Endothelial cell of umbilical vein (primary cell): ENCODE data around the gene RBAK. TPM values are rescaled to one million over a fixed set of nuclear protein-coding genes. Genes with fewer than 3 reads are reported as not detected.
"Not testable (repeated sequence)": the region's sequence is repeated elsewhere in the genome, so short reads cannot be mapped to it uniquely, and the experiment has no call there.

Experiments used
- BruUV-seq: library from RNA; stranded (reverse); fragments of 400-500 nt; replicated peaks from 2 replicates; lab custom pipeline; 2021; lab: Mats Ljungman, UMichigan
- CTCF ChIA-PET: fragments of 300-600, 350-600 bp; sonication (Branson Sonifier 250); formaldehyde crosslinking; loops from one replicate; lab custom pipeline; 2021; ENCODE audit warnings: antibody characterized with exemption, inconsistent platforms; lab: Charles Lee
- POLR2A ChIA-PET: fragments of 300-600, 350-600 bp; sonication (Branson Sonifier 250); formaldehyde crosslinking; loops from one replicate; lab custom pipeline; 2021; ENCODE audit warnings: antibody characterized with exemption, inconsistent platforms; lab: Charles Lee
- DNase-seq: peaks from one replicate; pipeline ENCODE4 v3.0.0-alpha.2; 2011; ENCODE audit warnings: low read depth, low spot score
- FAIRE-seq: peaks from 2 replicates; lab custom pipeline; 2011; peaks lifted over from hg19 to GRCh38; lab: Jason Lieb, UNC
- H2AFZ ChIP-seq: 2 replicates; pipeline ENCODE4 v1.6.0; 2012; ENCODE audit warnings: low read depth, low read length, control low read depth, inconsistent platforms
- H3K27ac ChIP-seq: 2 replicates; pipeline ENCODE4 v1.5.1; 2011; ENCODE audit warnings: low read depth, mild to moderate bottlenecking, control low read depth, low read length, moderate library complexity; ENCODE audit not compliant: insufficient read depth
- H3K27me3 ChIP-seq, 2 experiments: 2 replicates each; pipeline versions ENCODE4 v1.6.0 to v1.6.1; 2011; ENCODE audit warnings: low read length in 2 of 2, mixed read lengths in 1 of 2; ENCODE audit not compliant: control insufficient read depth in 2 of 2, insufficient read depth in 2 of 2
- H3K36me3 ChIP-seq, 2 experiments: 2 replicates in 1 of 2; 3 replicates in 1 of 2; pipeline ENCODE4 v1.5.1; 2011; ENCODE audit warnings: low read length in 2 of 2, mild to moderate bottlenecking in 1 of 2, moderate library complexity in 1 of 2; ENCODE audit not compliant: control insufficient read depth in 2 of 2, insufficient read depth in 2 of 2; ENCODE audit errors: extremely low read depth in 1 of 2
- H3K4me1 ChIP-seq: 3 replicates; pipeline ENCODE4 v1.5.1; 2011; ENCODE audit warnings: mild to moderate bottlenecking, low read length; ENCODE audit not compliant: control insufficient read depth, insufficient read depth; ENCODE audit errors: extremely low read depth
- H3K4me2 ChIP-seq: 2 replicates; pipeline ENCODE4 v1.6.1; 2011; ENCODE audit warnings: low read length, control low read depth, mixed read lengths; ENCODE audit not compliant: insufficient read depth
- H3K4me3 ChIP-seq, 3 experiments: fragments of 200-600 bp in 1 of 3; sonication (generic), shearing (Covaris generic) in 1 of 3; replicated peaks in 1 of 3; 2 replicates each; pipeline ENCODE4 v1.5.1; 2011 to 2016; ENCODE audit warnings: control low read depth in 3 of 3, low read length in 3 of 3, mild to moderate bottlenecking in 2 of 3, inconsistent platforms in 1 of 3, low read depth in 1 of 3, moderate library complexity in 1 of 3; ENCODE audit not compliant: insufficient read depth in 1 of 3
- H3K79me2 ChIP-seq: 2 replicates; pipeline ENCODE4 v1.6.0; 2012; ENCODE audit warnings: low read length, inconsistent platforms; ENCODE audit not compliant: control insufficient read depth, insufficient read depth
- H3K9ac ChIP-seq: replicated peaks from 2 replicates; pipeline ENCODE3; 2011; ENCODE audit warnings: low read length, control low read depth; ENCODE audit not compliant: insufficient read depth; ENCODE audit errors: extremely low read depth
- H3K9me1 ChIP-seq: replicated peaks from 3 replicates; pipeline ENCODE4 v1.6.0; 2011; ENCODE audit warnings: mild to moderate bottlenecking, low read length; ENCODE audit not compliant: control insufficient read depth, insufficient read depth; ENCODE audit errors: extremely low read depth
- H3K9me3 ChIP-seq: replicated peaks from 2 replicates; pipeline ENCODE4 v1.5.1; 2012; ENCODE audit warnings: low read length, inconsistent platforms; ENCODE audit not compliant: control insufficient read depth, insufficient read depth
- H4K20me1 ChIP-seq: replicated peaks from 2 replicates; pipeline ENCODE3; 2011; ENCODE audit warnings: mild to moderate bottlenecking, low read length; ENCODE audit not compliant: control insufficient read depth, insufficient read depth; ENCODE audit errors: extremely low read depth
- EZH2 ChIP-seq: IDR thresholded peaks from 2 replicates; pipeline ENCODE4 v1.6.1; 2012; ENCODE audit warnings: borderline replicate concordance, low read depth, mild to moderate bottlenecking, moderate library complexity, low read length, inconsistent platforms; ENCODE audit not compliant: severe bottlenecking
- FOS ChIP-seq: IDR thresholded peaks from 2 replicates; pipeline ENCODE4 v1.6.1; 2011; ENCODE audit warnings: mild to moderate bottlenecking, low read length, moderate library complexity, borderline replicate concordance; ENCODE audit not compliant: insufficient read depth
- GATA2 ChIP-seq: IDR thresholded peaks from 2 replicates; pipeline ENCODE4 v1.7.0; 2011; ENCODE audit warnings: low read depth, mild to moderate bottlenecking, moderate library complexity, mixed read lengths, low read length; ENCODE audit not compliant: insufficient read length, insufficient read depth
- JUN ChIP-seq: IDR thresholded peaks from 2 replicates; pipeline ENCODE4 v1.6.1; 2011; ENCODE audit warnings: borderline replicate concordance, low read depth; ENCODE audit not compliant: insufficient read length, insufficient read depth
- MYC ChIP-seq: IDR thresholded peaks from one replicate; pipeline ENCODE4 v1.6.1; 2011; ENCODE audit warnings: mild to moderate bottlenecking, low read depth, low read length
- POLR2A ChIP-seq: IDR thresholded peaks from 2 replicates; pipeline ENCODE4 v1.6.1; 2012; ENCODE audit warnings: low read depth, mild to moderate bottlenecking, control low read depth, low read length
- POLR2AphosphoS5 ChIP-seq: IDR thresholded peaks from 2 replicates; pipeline ENCODE4 v1.6.1; 2012; ENCODE audit warnings: low read depth, mild to moderate bottlenecking, control low read depth, low read length, moderate library complexity; ENCODE audit not compliant: insufficient read depth
- dilution Hi-C: fragments of 300-500 bp; cut with MboI; formaldehyde crosslinking; loops from one replicate; pipeline ENCODE4 v1.15.0; 2019; ENCODE audit warnings: low sequenced_read_pairs; ENCODE audit not compliant: extremely low pct_ligation_motif_present
- intact Hi-C: fragments of 100-400 bp; cut with micrococcal nuclease; formaldehyde crosslinking; loops from one replicate; pipeline ENCODE4 v1.10.0; 2022
- polyA plus RNA-seq, 4 experiments: library from polyadenylated mRNA; depleted of rRNA in 3 of 4; stranded (reverse) in 3 of 4; unstranded in 1 of 4; fragments of >200 nt; gene quantifications; 2 replicates each; pipeline versions ENCODE4 v1.2.1 to v1.2.3, GENCODE V29; 2011 to 2012; ENCODE audit warnings: missing spikeins in 1 of 4
- total RNA-seq: library from RNA; stranded (reverse); gene quantifications from 2 replicates; pipeline ENCODE4 v1.2.3, GENCODE V29; 2021
- TF ChIP-seq, protein P1 (sequence below): IDR thresholded peaks from 2 replicates; pipeline ENCODE4 v1.6.1; 2011; ENCODE audit not compliant: insufficient read depth, insufficient read length
- TF ChIP-seq, protein P2 (sequence below), 2 donors: IDR thresholded peaks; 1 replicate in 1 of 2; 2 replicates in 1 of 2; pipeline ENCODE4 v1.5.1; 2011; ENCODE audit warnings: low read length in 2 of 2, mild to moderate bottlenecking in 2 of 2, moderate library complexity in 2 of 2, control low read depth in 1 of 2, inconsistent platforms in 1 of 2, low read depth in 1 of 2; ENCODE audit not compliant: insufficient read depth in 1 of 2; ENCODE audit errors: extremely low read depth in 1 of 2

Gene RBAK
- total and polyA plus RNA-seq, 2 donors (not counting 3 experiments of a cell fraction or from before 2014, with no cell fraction given), result 1.4 to 8.6 TPM

DNA sequence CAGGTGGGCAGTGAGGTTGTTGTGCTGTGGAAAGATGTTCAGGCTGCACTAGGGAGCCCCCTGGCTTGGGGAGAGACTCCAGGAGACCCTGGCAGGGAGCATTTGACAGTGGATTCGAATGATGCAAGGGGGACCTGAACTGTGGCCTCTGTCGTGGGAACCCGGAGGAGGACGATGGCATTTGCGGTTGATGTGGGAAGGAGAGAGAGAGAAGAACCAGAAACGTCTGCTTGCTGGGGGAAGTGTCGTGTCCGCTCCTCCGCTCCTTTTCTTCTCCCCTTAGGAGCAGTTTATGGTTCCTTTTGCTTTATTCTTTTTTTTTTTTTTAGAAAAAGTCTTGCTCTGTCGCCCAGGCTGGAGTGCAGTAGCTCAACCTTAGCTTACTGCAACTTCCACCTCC, 12.5 kb upstream of the RBAK start:
- H3K9me1 ChIP-seq, H4K20me1 ChIP-seq, H3K4me2 ChIP-seq, intact Hi-C loops, H2AFZ ChIP-seq, FAIRE-seq, H3K4me3 ChIP-seq, dilution Hi-C loops, H3K27me3 ChIP-seq, H3K9ac ChIP-seq, CTCF ChIA-PET, H3K4me1 ChIP-seq, H3K9me3 ChIP-seq, H3K36me3 ChIP-seq, DNase-seq, BruUV-seq, POLR2A ChIA-PET, H3K27ac ChIP-seq, H3K79me2 ChIP-seq: not testable (repeated sequence)

DNA sequence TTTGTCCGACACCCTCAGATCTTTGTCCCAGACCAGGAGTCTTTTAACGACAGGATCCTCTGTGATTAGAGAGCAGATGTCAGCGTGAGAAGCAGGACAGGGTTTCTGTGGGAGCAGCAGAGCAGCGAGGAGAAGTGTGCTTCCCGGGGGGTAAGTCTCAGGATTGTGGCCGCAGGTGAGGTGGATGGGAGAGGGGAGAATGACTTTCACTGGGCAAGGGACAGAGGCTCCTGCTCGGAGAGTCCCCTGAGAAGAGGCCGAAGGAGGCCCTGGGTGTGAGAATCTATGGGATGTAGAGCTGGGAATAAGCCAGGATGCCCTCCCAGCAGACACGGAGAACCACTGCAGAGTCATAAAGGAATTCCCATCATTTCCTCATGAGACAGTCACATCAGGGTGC, 10.4 kb upstream of the RBAK start:
- intact Hi-C loops (no loop called here), dilution Hi-C loops (no loop called here)
- DNase-seq (no peak), FAIRE-seq (no peak)
- Histone ChIP-seq H2AFZ (no peak overlapping the region), H3K4me3 (no peak overlapping the region), H3K79me2 (no peaks in the 10 kb centered on the region), H3K27me3 (no peaks in the 10 kb centered on the region), H4K20me1 (no peaks in the 10 kb centered on the region), H3K4me1 (no peaks in the 10 kb centered on the region), H3K9me3 (no peaks in the 10 kb centered on the region), H3K9me1 (no peaks in the 10 kb centered on the region), H3K36me3 (no peaks in the 10 kb centered on the region), H3K4me2 (no peak overlapping the region), H3K9ac (no peak overlapping the region), H3K27ac (no peak overlapping the region)
- no peak for TF ChIP-seq MYC
- no peak for TF ChIP-seq POLR2AphosphoS5
- no peak for TF ChIP-seq GATA2
- TF ChIP-seq, protein P1, sequence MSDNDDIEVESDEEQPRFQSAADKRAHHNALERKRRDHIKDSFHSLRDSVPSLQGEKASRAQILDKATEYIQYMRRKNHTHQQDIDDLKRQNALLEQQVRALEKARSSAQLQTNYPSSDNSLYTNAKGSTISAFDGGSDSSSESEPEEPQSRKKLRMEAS, result no peak
- no peak for TF ChIP-seq JUN
- TF ChIP-seq EZH2, result no peak
- TF ChIP-seq, protein P2, sequence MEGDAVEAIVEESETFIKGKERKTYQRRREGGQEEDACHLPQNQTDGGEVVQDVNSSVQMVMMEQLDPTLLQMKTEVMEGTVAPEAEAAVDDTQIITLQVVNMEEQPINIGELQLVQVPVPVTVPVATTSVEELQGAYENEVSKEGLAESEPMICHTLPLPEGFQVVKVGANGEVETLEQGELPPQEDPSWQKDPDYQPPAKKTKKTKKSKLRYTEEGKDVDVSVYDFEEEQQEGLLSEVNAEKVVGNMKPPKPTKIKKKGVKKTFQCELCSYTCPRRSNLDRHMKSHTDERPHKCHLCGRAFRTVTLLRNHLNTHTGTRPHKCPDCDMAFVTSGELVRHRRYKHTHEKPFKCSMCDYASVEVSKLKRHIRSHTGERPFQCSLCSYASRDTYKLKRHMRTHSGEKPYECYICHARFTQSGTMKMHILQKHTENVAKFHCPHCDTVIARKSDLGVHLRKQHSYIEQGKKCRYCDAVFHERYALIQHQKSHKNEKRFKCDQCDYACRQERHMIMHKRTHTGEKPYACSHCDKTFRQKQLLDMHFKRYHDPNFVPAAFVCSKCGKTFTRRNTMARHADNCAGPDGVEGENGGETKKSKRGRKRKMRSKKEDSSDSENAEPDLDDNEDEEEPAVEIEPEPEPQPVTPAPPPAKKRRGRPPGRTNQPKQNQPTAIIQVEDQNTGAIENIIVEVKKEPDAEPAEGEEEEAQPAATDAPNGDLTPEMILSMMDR (IDR thresholded peaks at IDR 0.05; ENCODE audit: extremely low read depth in 1 of 2, insufficient read depth in 1 of 2, low read depth in 1 of 2, low read length in 2 of 2), result no peak
- TF ChIP-seq POLR2A, result no peak
- no peak for TF ChIP-seq FOS
- ChIA-PET POLR2A (no interaction called here), CTCF (no interaction called here)
- BruUV-seq, result no TSS peak
